Activated gamma-delta T cell treated with anti-CD3 and anti-CD28 coated beads, Interleukin-2, amount 50 U/mL, for 16 hours (primary cell): ENCODE data around the gene SPATA13.

Source experiments
- DNase-seq: peaks from one replicate; pipeline ENCODE4 v3.0.0-alpha.2; 2020; ENCODE audit warnings: low read depth

Gene SPATA13

GRCh38 chr13:24223341-24224231 is 63.1 kb downstream of the SPATA13 start:
- no peak for DNase-seq

- no peak for DNase-seq
These were observed 63.7 kb downstream of the SPATA13 start for GRCh38 chr13:24224232-24224680.

DNA sequence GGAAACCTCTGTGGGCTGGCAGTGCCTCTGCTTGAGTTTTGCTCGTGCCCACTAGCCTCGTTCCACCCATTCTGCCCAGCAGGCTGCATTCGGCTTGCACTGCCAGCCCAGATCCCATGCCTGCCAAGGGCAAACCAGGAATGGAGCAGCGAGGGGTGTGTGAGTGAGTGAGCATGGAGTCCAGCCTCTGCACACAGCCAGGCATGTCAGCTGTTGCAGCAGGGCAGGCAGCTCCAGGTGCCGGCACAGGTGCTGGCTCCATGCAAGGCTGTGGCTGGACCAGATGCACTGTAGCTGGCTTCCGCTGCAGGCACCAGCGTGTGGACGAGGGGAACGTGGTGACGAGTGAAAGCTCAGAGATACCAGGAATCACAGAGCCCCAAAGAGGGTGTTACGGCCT is 64.5 kb downstream of the SPATA13 start:
- DNase-seq = no peak

- no peak for DNase-seq
These were observed 65.4 kb downstream of the SPATA13 start for GRCh38 chr13:24225930-24226329.

GRCh38 chr13:24226762-24227161 is 66.2 kb downstream of the SPATA13 start:
- no peak for DNase-seq

DNA sequence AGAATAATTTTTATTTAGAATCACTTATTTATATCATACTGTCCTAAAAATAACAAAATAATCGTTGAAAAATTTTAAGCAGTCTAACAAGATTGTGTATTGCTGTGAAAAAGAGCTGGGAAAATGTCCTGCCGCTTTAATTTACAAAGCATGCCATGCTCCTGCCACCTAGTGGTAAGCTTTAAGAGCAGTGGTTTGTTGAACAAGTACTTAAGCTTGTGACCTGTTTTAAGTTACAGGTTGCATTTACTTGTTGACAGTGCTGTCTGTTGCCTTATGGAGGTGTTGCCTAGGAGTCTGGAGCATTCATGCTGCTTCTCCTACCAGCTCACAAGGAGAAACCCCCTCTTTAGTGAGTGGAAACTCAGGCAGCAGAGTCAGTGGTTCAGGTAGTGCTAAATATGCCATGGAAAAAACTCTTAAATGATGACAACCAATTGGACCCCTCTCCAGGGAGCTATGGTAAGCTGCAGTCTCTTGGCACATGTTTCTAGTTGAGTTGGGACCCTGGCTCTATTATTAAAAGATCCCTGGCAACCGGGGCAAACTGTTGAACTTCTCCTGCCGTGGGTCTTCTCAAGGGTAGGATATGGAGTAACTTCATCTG is 68.4 kb downstream of the SPATA13 start:
- no peak for DNase-seq

- no peak for DNase-seq
These were observed 70.0 kb downstream of the SPATA13 start for GRCh38 chr13:24230428-24231072.

- no peak for DNase-seq
These were observed 70.9 kb downstream of the SPATA13 start for GRCh38 chr13:24231377-24231776.

DNA sequence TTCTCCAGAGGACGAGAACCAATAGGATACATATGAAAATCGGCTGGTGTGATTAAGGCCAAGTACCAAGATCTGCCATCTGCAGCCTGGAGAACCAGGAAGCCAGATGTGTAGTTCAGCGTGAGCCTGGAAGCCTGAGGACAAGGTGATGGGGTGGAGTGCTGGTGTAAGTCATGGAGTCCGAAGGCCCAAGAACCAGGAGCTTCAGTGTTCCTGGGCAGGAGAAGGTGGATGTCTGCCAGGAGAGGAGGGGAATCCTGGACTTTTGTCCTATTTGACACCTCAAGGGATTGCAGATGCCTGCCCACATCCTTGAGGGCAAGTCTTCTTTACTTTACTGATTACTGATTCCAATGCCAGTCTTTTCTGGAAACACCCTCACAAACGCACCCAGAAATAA is 71.5 kb downstream of the SPATA13 start:
- DNase-seq = no peak

DNA sequence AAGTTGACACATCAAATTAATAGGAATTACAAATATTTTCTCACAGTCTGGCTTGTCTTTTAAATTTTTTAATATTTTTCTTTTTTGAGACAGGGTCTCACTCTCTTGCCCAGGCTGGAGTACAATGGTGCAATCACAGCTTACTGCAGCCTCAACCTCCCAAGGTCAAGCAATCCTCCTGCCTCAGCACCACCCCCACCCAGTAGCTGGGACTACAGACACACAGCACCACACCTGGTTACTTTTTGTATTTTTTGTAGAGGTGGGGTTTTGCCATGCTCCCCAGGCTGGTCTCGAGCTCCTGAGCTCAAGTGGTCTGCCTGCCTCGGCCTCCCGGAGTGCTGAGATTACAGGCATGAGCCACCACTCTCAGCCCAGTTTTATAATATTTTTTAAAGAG is 72.0 kb downstream of the SPATA13 start:
- no peak for DNase-seq

DNA sequence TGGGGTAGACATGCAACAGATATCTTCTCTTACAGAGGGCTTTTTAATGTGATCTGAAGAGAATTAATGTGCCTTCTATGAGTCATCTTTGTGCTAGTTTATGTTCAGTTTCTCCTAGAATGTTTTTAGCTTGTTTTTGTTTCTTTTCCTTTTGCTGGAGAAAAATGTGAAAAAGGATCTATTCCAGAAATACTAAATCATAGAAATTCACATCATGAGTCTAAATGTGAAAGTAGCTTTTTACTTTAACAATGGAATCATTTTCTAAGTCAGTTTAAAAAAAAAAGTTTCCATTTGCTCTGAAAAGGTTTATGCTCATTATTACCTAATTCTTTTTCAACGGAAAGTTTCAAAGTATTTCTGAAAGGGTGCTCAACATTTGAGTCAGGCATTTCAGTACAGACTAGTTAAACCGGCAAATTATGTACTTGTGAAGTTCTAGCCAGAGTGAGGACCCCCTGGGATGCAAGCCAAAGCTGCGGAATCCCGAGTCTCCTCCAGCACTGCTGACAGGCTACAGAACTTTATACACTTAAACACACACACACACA is 72.9 kb downstream of the SPATA13 start:
- no peak for DNase-seq

GRCh38 chr13:24234200-24234915 is 73.8 kb downstream of the SPATA13 start:
- no peak for DNase-seq

DNA sequence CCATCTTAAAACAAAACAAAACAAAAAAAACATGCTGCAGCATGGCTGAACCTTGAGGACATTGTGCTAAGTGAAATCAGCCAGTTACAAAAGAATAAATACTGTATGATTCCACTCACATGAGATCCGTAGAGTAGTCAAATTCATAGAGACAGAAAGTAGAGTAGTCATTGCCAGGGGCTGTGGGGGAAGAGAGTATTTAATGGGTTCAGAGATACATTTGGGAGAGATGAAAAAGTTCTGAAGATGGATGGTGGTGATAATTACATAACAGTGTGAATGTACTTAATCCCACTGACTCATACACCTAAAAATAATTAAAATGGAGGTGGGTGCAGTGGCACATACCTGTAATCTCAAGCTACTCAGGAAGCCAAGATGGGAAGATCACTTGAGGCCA is 76.8 kb downstream of the SPATA13 start:
- no peak for DNase-seq

DNA sequence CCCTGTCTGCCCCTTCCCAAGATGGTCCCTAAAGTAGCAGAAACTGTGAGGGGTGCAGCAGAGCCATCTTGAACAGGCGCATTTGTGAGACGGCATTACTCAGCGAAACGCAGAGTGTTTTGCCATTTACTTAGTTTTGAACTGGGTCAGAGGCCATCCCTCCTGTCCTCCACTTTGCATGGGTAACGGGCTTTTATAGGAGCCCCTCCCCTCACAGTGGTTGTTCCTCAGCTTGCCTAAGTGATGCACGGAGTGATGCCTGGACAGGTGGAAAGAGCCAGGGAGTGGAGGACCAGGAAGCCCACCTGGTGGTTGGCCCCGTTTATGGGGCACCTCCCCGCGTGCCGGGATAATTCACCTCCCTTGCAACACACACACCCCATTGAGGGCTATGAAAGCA is 80.8 kb downstream of the SPATA13 start:
- no peak for DNase-seq

DNA sequence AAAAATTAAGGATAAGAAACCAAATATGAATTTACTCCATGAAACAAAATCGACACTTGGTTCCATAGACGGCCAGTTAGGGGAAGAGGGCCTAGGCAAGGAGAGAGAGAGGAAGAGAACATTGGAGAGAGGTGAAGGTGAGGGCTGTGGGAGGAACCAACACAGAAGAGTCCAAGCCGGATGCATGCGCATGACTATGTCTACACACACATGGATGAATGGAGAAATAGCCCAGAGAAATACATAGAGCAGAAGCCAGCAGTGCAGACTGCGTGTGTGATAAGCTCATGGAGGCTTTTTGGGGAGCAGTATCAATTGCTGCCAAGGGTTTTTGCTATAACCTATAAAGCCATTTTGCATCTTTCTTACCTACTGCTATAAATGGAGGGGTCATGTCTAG is 81.6 kb downstream of the SPATA13 start:
- DNase-seq = no peak

GRCh38 chr13:24243302-24243701 is 82.8 kb downstream of the SPATA13 start:
- no peak for DNase-seq

GRCh38 chr13:24244802-24245201 is 84.3 kb downstream of the SPATA13 start:
- DNase-seq = no peak

DNA sequence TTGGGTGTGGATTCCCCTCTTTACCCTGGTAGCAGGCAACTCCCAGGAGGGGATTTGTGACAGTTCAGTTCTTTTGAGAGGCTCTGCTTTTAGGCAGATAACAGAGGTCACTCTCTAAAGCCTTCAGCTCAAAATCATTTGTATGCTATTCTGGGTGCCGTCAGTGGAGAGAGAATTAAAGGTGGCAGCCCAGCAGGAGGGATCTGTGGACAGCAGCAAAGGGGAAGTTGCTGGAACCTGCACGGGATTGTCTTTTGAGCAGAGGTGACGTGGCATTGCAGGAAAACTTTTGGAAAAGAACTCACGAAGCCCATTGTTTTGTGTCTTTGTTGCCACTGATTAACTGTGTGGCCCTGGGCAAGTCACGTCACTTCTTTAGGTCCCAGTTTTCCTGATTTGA is 86.5 kb downstream of the SPATA13 start:
- DNase-seq = no peak

GRCh38 chr13:24249624-24250023 is 89.1 kb downstream of the SPATA13 start:
- no peak for DNase-seq

- DNase-seq = no peak
These were observed 90.0 kb downstream of the SPATA13 start for GRCh38 chr13:24250376-24251057.

- DNase-seq = peak; percentile 74
These were observed 91.0 kb downstream of the SPATA13 start for GRCh38 chr13:24251525-24251924.

GRCh38 chr13:24252136-24252535 is 91.6 kb downstream of the SPATA13 start:
- DNase-seq = no peak
